ENCODE measurements around the gene DOK7. TPM values are rescaled to one million over a fixed set of nuclear protein-coding genes. Genes with fewer than 3 reads are reported as not detected.

The DOK7 gene
- total RNA-seq, 1 experiment from 2014 or later, result 0.26 TPM

GRCh38 chr4:3516061-3516835, 53.1 kb downstream of the DOK7 start:
- Histone ChIP-seq H4K5ac (ENCODE audit: insufficient read length, low read depth, low read length) (no peak overlapping the region), H2BK12ac (ENCODE audit: insufficient read length, low read depth, low read length) (no peak overlapping the region), H2BK120ac (ENCODE audit: low read depth, low read length, poor library complexity, severe bottlenecking) (no peak overlapping the region), H3K27ac (ENCODE audit: insufficient read length, low read depth, low read length) (no peak overlapping the region), H4K20me1 (ENCODE audit: control insufficient read depth, insufficient read depth, insufficient read length) (no peaks in the 10 kb centered on the region), H3K9ac (ENCODE audit: extremely low read depth, insufficient read length, low read length) (no peak overlapping the region), H2BK5ac (ENCODE audit: insufficient read length, low read length) (no peak overlapping the region), H4K91ac (ENCODE audit: insufficient read length, low read depth, low read length) (no peak overlapping the region), H3K4me1 (ENCODE audit: insufficient read depth, low read length) (no peaks in the 10 kb centered on the region; the same call in 1 of the 2 replicates), H3K56ac (ENCODE audit: insufficient read length, low read depth, low read length) (no peak overlapping the region), H2BK20ac (ENCODE audit: low read depth, low read length, poor library complexity, severe bottlenecking) (no peak overlapping the region), H3K4ac (ENCODE audit: low read depth, low read length) (no peak overlapping the region), H2AK5ac (ENCODE audit: insufficient read length, low read length) (no peak overlapping the region), H3K79me1 (ENCODE audit: insufficient read depth, low read depth, low read length, poor library complexity, severe bottlenecking) (no peaks in the 10 kb centered on the region), H3T11ph (ENCODE audit: low read length) (no peak overlapping the region), H3K23ac (ENCODE audit: insufficient read length, low read depth, low read length) (no peak overlapping the region), H3K79me2 (ENCODE audit: insufficient read depth, low read length) (no peaks in the 10 kb centered on the region), H3K18ac (ENCODE audit: insufficient read length, low read depth, low read length) (no peak overlapping the region), H4K8ac (replicated peaks; ENCODE audit: insufficient read length, low read depth, low read length) (no peak overlapping the region), H3K4me2 (ENCODE audit: insufficient read depth, insufficient read length, low read length) (no peak overlapping the region), H3K9me3 (ENCODE audit: control insufficient read depth, low read depth, low read length) (no peaks in the 10 kb centered on the region), H2BK15ac (ENCODE audit: low read depth, low read length) (no peak overlapping the region), H2AFZ (ENCODE audit: low read length) (no peak overlapping the region), H3K23me2 (ENCODE audit: insufficient read length, low read depth, low read length, poor library complexity, severe bottlenecking) (no peaks in the 10 kb centered on the region), H3K27me3 (ENCODE audit: insufficient read depth, low read length) (no peaks in the 10 kb centered on the region), H3K14ac (ENCODE audit: insufficient read depth, low read length) (no peak overlapping the region)
- Mint-ChIP-seq H3K36me3 (ENCODE audit: insufficient read depth in 1 of 3, low read depth in 3 of 3) (peaks cover 50 to 79% (median 75%) of the 10 kb centered on the region in 3 experiments), H3K27ac (peak overlapping the region; percentile 79 to 86 (median 85); a peak in 4 of 7 replicates), H3K9me3 (no peaks in the 10 kb centered on the region; a peak in 1 of 5 replicates), H3K4me3 (no peak overlapping the region), H3K27me3 (ENCODE audit: low read depth) (no peaks in the 10 kb centered on the region; the same call in 1 of the 2 replicates), H3K4me1 (peaks cover 3 to 7% of the 10 kb centered on the region in 2 experiments)
- no peak for DNase-seq
- no CpG with 5 or more reads among the region's 32 CpGs for WGBS (ENCODE audit: extremely low coverage, insufficient read length, low lambda C conversion rate)
- TF ChIP-seq CTCF (conservative IDR thresholded peaks at IDR 0.05), result no peak

Measured in H9 (cell line).